HUES64 (cell line): ENCODE measurements around the gene VAV1.
"Not testable (repeated sequence)": the region's sequence is repeated elsewhere in the genome, so short reads cannot be mapped to it uniquely, and the experiment has no call there.

Source experiments
- H3K27ac ChIP-seq: 2 replicates; pipeline ENCODE4 v1.7.0; 2013; ENCODE audit warnings: low read depth, low read length, inconsistent platforms
- H3K27me3 ChIP-seq: 2 replicates; pipeline ENCODE4 v1.6.1; 2013; ENCODE audit warnings: mild to moderate bottlenecking, low read length; ENCODE audit not compliant: insufficient read depth
- H3K36me3 ChIP-seq: 2 replicates; pipeline ENCODE4 v1.6.1; 2013; ENCODE audit warnings: mild to moderate bottlenecking, low read length; ENCODE audit not compliant: insufficient read depth
- H3K4me1 ChIP-seq: 2 replicates; pipeline ENCODE4 v1.6.1; 2013; ENCODE audit warnings: mild to moderate bottlenecking, low read length, moderate library complexity; ENCODE audit not compliant: insufficient read depth
- H3K4me3 ChIP-seq: 2 replicates; pipeline ENCODE4 v1.5.1; 2013; ENCODE audit warnings: mild to moderate bottlenecking, low read length, moderate library complexity
- H3K9ac ChIP-seq: 2 replicates; pipeline ENCODE4 v1.6.1; 2013; ENCODE audit warnings: mild to moderate bottlenecking, low read depth, low read length
- H3K9me3 ChIP-seq: 2 replicates; pipeline ENCODE4 v1.6.1; 2013; ENCODE audit warnings: low read depth, low read length; ENCODE audit not compliant: insufficient read depth
- WGBS: fragments of 150-250, 120-280 bp; methylation state at CpG from one replicate; pipeline ENCODE4 v1.1.7; 2013; ENCODE audit warnings: missing lambda C conversion rate; 5-methylcytosine and 5-hydroxymethylcytosine counted together

The VAV1 gene

GRCh38 chr19:6826281-6826920, 53.9 kb downstream of the VAV1 start:
- H3K4me3 ChIP-seq, result no peak overlapping the region
- H3K4me1 ChIP-seq, result no peaks in the 10 kb centered on the region
- WGBS, result 90% methylated on average over 13 of the region's 15 CpGs
- H3K9ac ChIP-seq, result no peak overlapping the region
- no peaks in the 10 kb centered on the region for H3K27me3 ChIP-seq
- H3K9me3 ChIP-seq, result peaks cover 51% of the 10 kb centered on the region
- H3K27ac ChIP-seq, result no peak overlapping the region
- H3K36me3 ChIP-seq, result no peaks in the 10 kb centered on the region

GRCh38 chr19:6828306-6828697, 55.8 kb downstream of the VAV1 start:
- H3K27ac ChIP-seq, result no peak overlapping the region
- no peaks in the 10 kb centered on the region for H3K36me3 ChIP-seq
- no peaks in the 10 kb centered on the region for H3K27me3 ChIP-seq
- H3K4me1 ChIP-seq, result no peaks in the 10 kb centered on the region
- H3K9me3 ChIP-seq, result peaks cover 68% of the 10 kb centered on the region
- no peak overlapping the region for H3K4me3 ChIP-seq
- H3K9ac ChIP-seq, result no peak overlapping the region
- WGBS, result 86% methylated on average over 14 of the region's 14 CpGs

GRCh38 chr19:6828698-6829633, 56.5 kb downstream of the VAV1 start:
- Histone ChIP-seq H3K9me3 (peaks cover 71% of the 10 kb centered on the region), H3K27me3 (no peaks in the 10 kb centered on the region), H3K9ac (no peak overlapping the region), H3K4me3 (no peak overlapping the region), H3K27ac (no peak overlapping the region), H3K4me1 (no peaks in the 10 kb centered on the region), H3K36me3 (no peaks in the 10 kb centered on the region)
- WGBS, result 76% methylated on average over 18 of the region's 18 CpGs

- H3K27ac ChIP-seq, H3K4me1 ChIP-seq, H3K4me3 ChIP-seq, H3K9ac ChIP-seq, H3K36me3 ChIP-seq, H3K27me3 ChIP-seq: not testable (repeated sequence)
- 87% methylated on average over 15 of the region's 15 CpGs for WGBS
- peaks cover 70% of the 10 kb centered on the region for H3K9me3 ChIP-seq
Observed at GRCh38 chr19:6829829-6830228, 57.3 kb downstream of the VAV1 start.

GRCh38 chr19:6831084-6831483, 58.6 kb downstream of the VAV1 start:
- not testable (repeated sequence) for H3K27ac ChIP-seq, H3K27me3 ChIP-seq, H3K4me3 ChIP-seq, H3K36me3 ChIP-seq, H3K9ac ChIP-seq, H3K4me1 ChIP-seq
- 80% methylated on average over 9 of the region's 9 CpGs for WGBS
- H3K9me3 ChIP-seq, result peaks cover 69% of the 10 kb centered on the region

GRCh38 chr19:6832412-6832811, 59.9 kb downstream of the VAV1 start:
- H3K4me1 ChIP-seq, result no peaks in the 10 kb centered on the region
- H3K9ac ChIP-seq, result no peak overlapping the region
- no peaks in the 10 kb centered on the region for H3K27me3 ChIP-seq
- 30% methylated on average over 1 of the region's 1 CpG for WGBS
- peaks cover 70% of the 10 kb centered on the region for H3K9me3 ChIP-seq
- no peak overlapping the region for H3K4me3 ChIP-seq
- no peaks in the 10 kb centered on the region for H3K36me3 ChIP-seq
- H3K27ac ChIP-seq, result no peak overlapping the region

GRCh38 chr19:6833166-6833790, 60.8 kb downstream of the VAV1 start:
- WGBS, result 85% methylated on average over 16 of the region's 16 CpGs
- Histone ChIP-seq H3K9me3 (peaks cover 70% of the 10 kb centered on the region), H3K27me3 (no peaks in the 10 kb centered on the region), H3K4me1 (no peaks in the 10 kb centered on the region), H3K4me3 (no peak overlapping the region), H3K9ac (no peak overlapping the region), H3K27ac (no peak overlapping the region), H3K36me3 (no peaks in the 10 kb centered on the region)

- no peak overlapping the region for H3K27ac ChIP-seq
- H3K4me1 ChIP-seq, result no peaks in the 10 kb centered on the region
- H3K4me3 ChIP-seq, result no peak overlapping the region
- WGBS, result 98% methylated on average over 2 of the region's 2 CpGs
- H3K9ac ChIP-seq, result no peak overlapping the region
- peaks cover 62% of the 10 kb centered on the region for H3K9me3 ChIP-seq
- H3K27me3 ChIP-seq, result no peaks in the 10 kb centered on the region
- H3K36me3 ChIP-seq, result no peaks in the 10 kb centered on the region
Observed at GRCh38 chr19:6834433-6834832, 61.9 kb downstream of the VAV1 start.

GRCh38 chr19:6835501-6835900, 63.0 kb downstream of the VAV1 start:
- 95% methylated on average over 3 of the region's 3 CpGs for WGBS
- Histone ChIP-seq H3K27me3 (no peaks in the 10 kb centered on the region), H3K36me3 (no peaks in the 10 kb centered on the region)

GRCh38 chr19:6837525-6837924, 65.0 kb downstream of the VAV1 start:
- peaks cover 67% of the 10 kb centered on the region for H3K9me3 ChIP-seq
- no peaks in the 10 kb centered on the region for H3K4me1 ChIP-seq
- no peak overlapping the region for H3K9ac ChIP-seq
- no peak overlapping the region for H3K4me3 ChIP-seq
- no CpG with 5 or more reads among the region's 2 CpGs for WGBS
- no peak overlapping the region for H3K27ac ChIP-seq
- H3K36me3 ChIP-seq, result no peaks in the 10 kb centered on the region
- H3K27me3 ChIP-seq, result no peaks in the 10 kb centered on the region

More at GRCh38 chr19:6835501-6835900, 63.0 kb downstream of the VAV1 start:
- no peaks in the 10 kb centered on the region for H3K4me1 ChIP-seq
- H3K9ac ChIP-seq, result no peak overlapping the region
- H3K27ac ChIP-seq, result no peak overlapping the region
- no peak overlapping the region for H3K4me3 ChIP-seq
- H3K9me3 ChIP-seq, result peaks cover 66% of the 10 kb centered on the region

- no peaks in the 10 kb centered on the region for H3K27me3 ChIP-seq
- H3K9ac ChIP-seq, result no peak overlapping the region
- no peaks in the 10 kb centered on the region for H3K4me1 ChIP-seq
- WGBS, result 75% methylated on average over 3 of the region's 3 CpGs
- H3K4me3 ChIP-seq, result no peak overlapping the region
- no peaks in the 10 kb centered on the region for H3K36me3 ChIP-seq
- H3K9me3 ChIP-seq, result peaks cover 67% of the 10 kb centered on the region
- H3K27ac ChIP-seq, result no peak overlapping the region
Observed at GRCh38 chr19:6838062-6838655, 65.7 kb downstream of the VAV1 start.
